ENCODE data around the gene TMEM183A.

- TF ChIP-seq CTCF (IDR thresholded peaks at IDR 0.05) (no peak), POLR2A (IDR thresholded peaks at IDR 0.05) (no peak)
Measured at GRCh38 chr1:202987255-202987654, 19.9 kb upstream of the TMEM183A start.
